Measurements from ENCODE around the gene PHKG2. TPM values are rescaled to one million over a fixed set of nuclear protein-coding genes. Genes with fewer than 3 reads are reported as not detected.

The PHKG2 gene
- total RNA-seq, 1 donor from 2014 or later, result 42.4 TPM

DNA sequence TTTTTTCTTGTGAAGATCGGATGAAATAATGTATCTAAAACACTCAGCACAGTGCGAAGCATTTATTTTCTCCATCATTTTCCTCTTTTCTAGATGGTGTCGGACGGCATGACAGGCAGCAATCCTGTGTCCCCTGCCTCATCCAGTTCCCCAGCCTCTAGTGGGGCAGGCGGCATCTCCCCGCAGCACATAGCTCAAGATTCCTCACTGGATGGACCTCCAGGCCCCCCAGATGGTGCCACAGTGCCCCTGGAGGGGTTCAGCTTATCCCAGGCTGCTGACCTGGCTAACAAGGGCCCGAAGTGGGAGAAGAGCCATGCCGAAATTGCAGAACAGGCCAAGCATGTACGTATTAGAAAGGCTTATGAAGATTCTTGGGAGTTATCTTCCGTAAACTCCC, 44.3 kb upstream of the PHKG2 start:
- no peak for DNase-seq (ENCODE audit: extremely low spot score, unreplicated experiment)
- TF ChIP-seq, protein P1, sequence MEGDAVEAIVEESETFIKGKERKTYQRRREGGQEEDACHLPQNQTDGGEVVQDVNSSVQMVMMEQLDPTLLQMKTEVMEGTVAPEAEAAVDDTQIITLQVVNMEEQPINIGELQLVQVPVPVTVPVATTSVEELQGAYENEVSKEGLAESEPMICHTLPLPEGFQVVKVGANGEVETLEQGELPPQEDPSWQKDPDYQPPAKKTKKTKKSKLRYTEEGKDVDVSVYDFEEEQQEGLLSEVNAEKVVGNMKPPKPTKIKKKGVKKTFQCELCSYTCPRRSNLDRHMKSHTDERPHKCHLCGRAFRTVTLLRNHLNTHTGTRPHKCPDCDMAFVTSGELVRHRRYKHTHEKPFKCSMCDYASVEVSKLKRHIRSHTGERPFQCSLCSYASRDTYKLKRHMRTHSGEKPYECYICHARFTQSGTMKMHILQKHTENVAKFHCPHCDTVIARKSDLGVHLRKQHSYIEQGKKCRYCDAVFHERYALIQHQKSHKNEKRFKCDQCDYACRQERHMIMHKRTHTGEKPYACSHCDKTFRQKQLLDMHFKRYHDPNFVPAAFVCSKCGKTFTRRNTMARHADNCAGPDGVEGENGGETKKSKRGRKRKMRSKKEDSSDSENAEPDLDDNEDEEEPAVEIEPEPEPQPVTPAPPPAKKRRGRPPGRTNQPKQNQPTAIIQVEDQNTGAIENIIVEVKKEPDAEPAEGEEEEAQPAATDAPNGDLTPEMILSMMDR (conservative IDR thresholded peaks at IDR 0.05), result no peak
- no peaks in the 10 kb centered on the region for H3K27me3 Mint-ChIP-seq
- H3K27ac Mint-ChIP-seq, result no peak overlapping the region
- peaks cover 23% of the 10 kb centered on the region for H3K36me3 Mint-ChIP-seq
- no peaks in the 10 kb centered on the region for H3K9me3 Mint-ChIP-seq
- no peak overlapping the region for H3K4me3 Mint-ChIP-seq
- H3K4me1 Mint-ChIP-seq (ENCODE audit: unreplicated experiment), result peaks cover 7% of the 10 kb centered on the region

DNA sequence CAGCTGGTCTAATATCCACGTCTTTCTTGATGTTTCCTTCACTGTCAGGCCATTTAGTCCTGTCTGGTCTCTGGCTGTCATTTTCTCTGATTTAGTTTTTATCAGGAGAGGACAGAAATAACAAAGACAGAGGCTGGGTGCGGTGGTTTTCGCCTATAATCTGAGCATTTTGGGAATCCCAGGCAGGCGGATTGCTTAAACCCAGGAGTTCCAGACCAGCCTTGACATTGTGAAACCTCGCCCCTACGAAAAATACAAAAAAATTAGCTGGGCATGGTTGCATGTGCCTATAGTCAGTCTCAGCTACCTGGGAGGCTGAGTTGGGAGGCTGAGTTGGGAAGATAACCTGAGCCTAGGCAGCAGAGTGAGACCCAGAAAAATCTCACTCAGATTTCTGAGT, 42.2 kb upstream of the PHKG2 start:
- no peak for DNase-seq (ENCODE audit: extremely low spot score, unreplicated experiment)
- no peak overlapping the region for H3K4me3 Mint-ChIP-seq
- peaks cover 37% of the 10 kb centered on the region for H3K36me3 Mint-ChIP-seq
- no peak overlapping the region for H3K27ac Mint-ChIP-seq
- no peaks in the 10 kb centered on the region for H3K4me1 Mint-ChIP-seq (ENCODE audit: unreplicated experiment)
- H3K27me3 Mint-ChIP-seq, result no peaks in the 10 kb centered on the region
- no peaks in the 10 kb centered on the region for H3K9me3 Mint-ChIP-seq
- TF ChIP-seq, protein P1 (conservative IDR thresholded peaks at IDR 0.05), result no peak

DNA sequence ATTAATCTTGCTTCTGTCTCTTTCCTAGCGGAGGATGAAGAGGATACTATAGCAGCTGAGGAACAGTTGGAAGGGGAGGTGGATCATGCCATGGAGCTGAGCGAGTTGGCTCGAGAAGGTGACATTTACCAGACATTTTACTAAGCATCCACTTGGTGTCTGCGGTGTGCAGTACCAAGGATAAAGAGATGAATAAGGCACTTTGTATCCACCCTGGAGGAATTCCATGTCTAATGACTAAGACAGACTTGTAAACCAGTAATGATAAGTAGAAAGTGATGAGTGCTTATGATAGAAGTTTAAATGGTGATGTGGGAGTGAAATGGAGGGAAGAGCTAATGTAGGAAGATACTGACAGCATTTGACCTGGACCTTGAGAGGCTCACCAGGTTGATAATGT, 37.3 kb upstream of the PHKG2 start:
- Mint-ChIP-seq H3K4me3 (no peak overlapping the region), H3K36me3 (peaks cover 53% of the 10 kb centered on the region), H3K9me3 (no peaks in the 10 kb centered on the region), H3K4me1 (ENCODE audit: unreplicated experiment) (no peaks in the 10 kb centered on the region), H3K27me3 (no peaks in the 10 kb centered on the region), H3K27ac (no peak overlapping the region)
- no peak for DNase-seq (ENCODE audit: extremely low spot score, unreplicated experiment)
- TF ChIP-seq, protein P1 (conservative IDR thresholded peaks at IDR 0.05), result no peak

DNA sequence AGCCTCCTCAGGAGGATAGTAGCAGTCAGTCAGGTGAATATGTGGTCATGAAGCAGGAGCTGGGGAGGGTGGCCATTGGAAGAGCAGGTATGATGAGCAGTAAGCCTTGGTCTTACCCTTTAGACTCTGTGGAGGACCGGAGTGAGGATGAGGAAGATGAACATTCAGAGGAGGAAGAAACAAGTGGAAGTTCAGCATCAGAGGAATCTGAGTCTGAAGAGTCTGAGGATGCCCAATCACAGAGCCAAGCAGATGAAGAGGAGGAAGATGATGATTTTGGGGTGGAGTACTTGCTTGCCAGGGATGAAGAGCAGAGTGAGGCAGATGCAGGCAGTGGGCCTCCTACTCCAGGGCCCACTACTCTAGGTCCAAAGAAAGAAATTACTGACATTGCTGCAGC, 36.5 kb upstream of the PHKG2 start:
- TF ChIP-seq, protein P1 (conservative IDR thresholded peaks at IDR 0.05), result no peak
- Mint-ChIP-seq H3K27ac (no peak overlapping the region), H3K27me3 (no peaks in the 10 kb centered on the region), H3K36me3 (peaks cover 58% of the 10 kb centered on the region), H3K9me3 (no peaks in the 10 kb centered on the region), H3K4me1 (ENCODE audit: unreplicated experiment) (no peaks in the 10 kb centered on the region), H3K4me3 (no peak overlapping the region)
- DNase-seq (ENCODE audit: extremely low spot score, unreplicated experiment), result no peak

DNA sequence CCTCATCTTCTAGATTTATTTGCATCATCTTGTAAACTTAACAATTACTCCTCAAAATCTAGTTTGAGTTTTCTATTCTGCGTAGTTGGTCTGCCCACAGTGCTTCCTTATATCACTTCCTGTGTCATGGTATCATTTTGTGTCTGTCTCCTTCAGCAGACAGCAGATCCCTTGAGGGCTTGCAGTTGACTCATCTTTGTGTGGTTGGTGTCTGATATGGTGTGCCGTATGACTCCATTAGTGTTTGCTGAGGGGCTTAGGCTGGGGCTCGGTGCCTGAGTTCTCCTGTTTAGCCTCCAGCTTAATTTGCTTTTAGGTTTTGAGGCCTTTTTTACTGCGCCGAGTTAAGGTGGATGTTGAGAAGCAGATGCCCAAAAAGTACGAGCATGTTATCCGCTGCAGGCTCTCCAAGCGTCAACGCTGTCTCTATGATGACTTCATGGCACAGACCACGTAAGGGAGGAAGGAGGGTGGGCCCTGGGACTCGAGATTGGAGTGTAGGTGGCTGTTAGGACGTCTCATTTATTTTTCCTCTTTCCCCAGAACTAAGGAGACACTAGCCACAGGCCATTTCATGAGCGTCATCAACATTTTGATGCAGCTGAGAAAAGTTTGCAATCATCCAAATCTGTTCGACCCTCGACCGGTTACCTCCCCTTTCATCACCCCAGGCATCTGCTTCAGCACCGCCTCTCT, 32.3 kb upstream of the PHKG2 start:
- peaks cover 47% of the 10 kb centered on the region for H3K36me3 Mint-ChIP-seq
- no peak overlapping the region for H3K27ac Mint-ChIP-seq
- no peaks in the 10 kb centered on the region for H3K9me3 Mint-ChIP-seq
- no peak for DNase-seq (ENCODE audit: extremely low spot score, unreplicated experiment)
- no peaks in the 10 kb centered on the region for H3K27me3 Mint-ChIP-seq
- TF ChIP-seq, protein P1 (conservative IDR thresholded peaks at IDR 0.05), result no peak
- H3K4me3 Mint-ChIP-seq, result no peak overlapping the region
- H3K4me1 Mint-ChIP-seq (ENCODE audit: unreplicated experiment), result no peaks in the 10 kb centered on the region

All from type B pancreatic cell (in vitro differentiated cells).